GM03348 (cell line): Measurements from ENCODE around the gene FAM83G.

Experiments
- DNase-seq: peaks from one replicate; pipeline ENCODE4 v3.0.0; 2012; ENCODE audit warnings: low spot score

The FAM83G gene

DNA sequence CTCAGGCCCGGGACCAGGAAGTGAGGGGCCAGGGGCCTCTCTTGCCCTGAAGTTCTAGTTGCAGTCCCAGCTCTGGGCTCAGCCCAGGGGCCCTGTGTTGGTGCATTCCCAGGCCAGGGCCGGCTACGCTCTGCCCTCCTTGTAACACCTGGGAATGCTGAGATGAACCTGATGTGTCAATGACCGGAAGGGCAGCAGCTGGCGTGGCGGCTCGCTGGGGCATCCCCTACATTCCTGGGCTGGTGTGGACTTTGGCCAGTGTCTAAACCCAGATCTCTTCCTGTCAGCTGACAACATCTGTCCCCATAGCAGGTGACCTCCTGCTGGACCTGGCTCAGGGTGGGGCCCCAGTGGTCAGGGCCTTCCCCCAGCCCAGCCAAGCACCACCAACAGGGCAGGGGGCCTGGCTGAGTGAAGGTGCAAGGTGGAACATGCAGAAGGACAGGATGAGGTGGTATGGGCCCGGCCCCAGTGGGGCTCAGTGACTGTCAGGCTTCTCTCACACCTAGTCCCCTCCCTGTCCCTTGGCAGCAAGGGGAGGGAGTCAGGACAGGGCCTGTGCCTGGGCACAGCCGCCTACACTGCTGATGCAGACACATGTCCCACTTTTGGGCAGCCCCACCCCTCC, 15.9 kb downstream of the FAM83G start:
- no peak for DNase-seq

DNA sequence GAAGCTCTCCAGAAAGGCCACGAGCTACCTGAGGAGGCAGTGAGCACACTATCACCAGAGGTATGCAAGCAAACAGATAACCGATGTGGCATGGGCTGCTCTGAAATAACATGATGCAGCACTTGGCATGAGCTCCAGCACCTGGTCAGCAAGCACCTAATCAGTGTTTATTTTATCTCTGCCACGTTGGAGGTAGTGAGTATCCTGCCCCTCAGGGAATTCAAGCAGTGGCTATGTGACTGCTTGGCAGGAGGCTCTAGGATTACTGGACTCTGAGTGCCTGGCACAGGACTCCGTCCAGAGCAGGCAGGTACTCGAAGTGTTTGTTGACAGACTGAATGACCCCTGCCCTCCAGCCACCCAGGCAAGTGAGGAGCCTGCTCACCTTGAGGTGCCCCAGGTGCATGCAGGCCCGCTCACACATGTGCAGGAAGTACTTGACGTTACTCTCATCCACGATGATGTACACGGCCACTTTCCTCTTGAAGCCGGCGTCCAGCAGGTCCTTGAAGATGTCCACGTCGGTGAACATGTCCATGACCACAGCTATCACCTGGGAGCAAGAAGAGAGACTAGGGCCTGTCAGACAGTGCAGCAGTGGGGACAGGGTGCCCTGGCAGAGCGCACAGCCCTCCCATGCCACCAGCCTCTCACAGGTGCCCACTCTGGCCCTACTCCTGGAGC, 16.6 kb downstream of the FAM83G start:
- DNase-seq, result no peak

DNA sequence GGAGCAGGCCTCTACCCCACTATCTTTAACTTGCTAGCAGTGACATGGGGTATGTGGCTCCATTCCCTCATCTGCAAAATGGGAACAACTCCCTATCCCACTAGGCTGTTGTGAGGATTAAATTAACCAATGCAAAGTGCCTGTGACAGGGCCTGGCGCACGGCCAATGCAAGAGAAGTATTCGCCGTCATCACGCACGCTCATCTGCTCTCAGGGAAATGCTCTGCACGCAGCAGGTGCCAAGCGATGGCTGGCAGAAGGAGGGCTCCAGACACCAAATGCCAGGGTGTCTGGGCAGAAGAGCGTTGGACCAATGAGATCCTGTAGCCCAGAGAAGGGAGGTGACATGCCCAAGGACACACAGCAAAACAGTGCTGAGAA, 17.3 kb downstream of the FAM83G start:
- no peak for DNase-seq

DNA sequence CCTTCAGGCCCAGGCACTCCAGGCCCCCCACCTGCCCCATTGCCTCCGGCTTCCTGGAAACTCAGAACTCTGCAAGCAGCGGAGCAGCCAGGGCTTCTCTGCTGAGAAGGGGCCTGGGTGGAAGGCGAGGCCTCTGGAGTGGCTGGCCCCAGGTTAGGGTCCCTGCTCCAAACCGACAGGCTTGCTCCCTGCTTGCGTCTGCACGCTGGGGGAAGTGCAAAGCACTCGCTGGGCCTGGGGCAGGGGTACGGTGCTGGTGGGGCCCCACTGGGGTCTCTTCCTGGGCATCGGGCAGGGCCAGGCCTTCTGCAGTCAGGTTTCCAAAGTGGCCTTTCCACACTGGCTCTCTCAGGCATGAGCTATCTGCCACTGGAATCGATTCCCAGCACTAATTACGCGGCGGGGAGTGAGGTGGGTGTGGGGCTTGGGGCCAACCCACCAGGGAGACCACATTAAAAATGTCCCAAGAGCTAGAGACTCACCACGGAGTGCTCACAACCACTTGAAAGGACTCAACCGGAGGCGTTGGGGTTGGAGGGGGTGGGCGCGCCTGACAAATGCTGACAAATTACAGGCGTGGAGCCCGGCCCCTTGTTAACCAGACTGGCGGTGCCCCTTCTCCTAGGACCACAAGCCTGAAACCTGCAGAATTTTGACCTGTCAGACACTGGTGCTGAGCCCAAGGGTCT, 17.9 kb downstream of the FAM83G start:
- no peak for DNase-seq

DNA sequence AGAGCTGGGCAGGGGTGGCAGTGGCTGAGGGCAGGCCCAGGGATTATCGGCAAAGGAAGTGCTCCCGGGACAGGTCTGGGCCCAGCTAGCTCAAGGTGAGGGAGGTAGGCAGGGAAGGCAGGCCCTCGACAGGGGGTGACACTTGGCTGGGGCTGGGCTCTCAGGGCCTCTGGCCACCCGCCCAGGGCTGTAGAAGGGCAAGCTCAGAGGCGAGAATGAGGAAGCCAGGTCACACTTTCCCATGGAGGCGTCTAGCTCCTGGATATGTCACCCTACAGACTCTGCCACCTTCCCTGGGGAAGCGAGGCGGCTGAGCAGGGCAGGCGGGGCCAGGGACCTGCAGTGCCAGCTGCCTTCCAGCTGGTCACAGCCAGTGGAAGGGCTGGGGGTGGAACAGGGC, 19.1 kb downstream of the FAM83G start:
- no peak for DNase-seq

DNA sequence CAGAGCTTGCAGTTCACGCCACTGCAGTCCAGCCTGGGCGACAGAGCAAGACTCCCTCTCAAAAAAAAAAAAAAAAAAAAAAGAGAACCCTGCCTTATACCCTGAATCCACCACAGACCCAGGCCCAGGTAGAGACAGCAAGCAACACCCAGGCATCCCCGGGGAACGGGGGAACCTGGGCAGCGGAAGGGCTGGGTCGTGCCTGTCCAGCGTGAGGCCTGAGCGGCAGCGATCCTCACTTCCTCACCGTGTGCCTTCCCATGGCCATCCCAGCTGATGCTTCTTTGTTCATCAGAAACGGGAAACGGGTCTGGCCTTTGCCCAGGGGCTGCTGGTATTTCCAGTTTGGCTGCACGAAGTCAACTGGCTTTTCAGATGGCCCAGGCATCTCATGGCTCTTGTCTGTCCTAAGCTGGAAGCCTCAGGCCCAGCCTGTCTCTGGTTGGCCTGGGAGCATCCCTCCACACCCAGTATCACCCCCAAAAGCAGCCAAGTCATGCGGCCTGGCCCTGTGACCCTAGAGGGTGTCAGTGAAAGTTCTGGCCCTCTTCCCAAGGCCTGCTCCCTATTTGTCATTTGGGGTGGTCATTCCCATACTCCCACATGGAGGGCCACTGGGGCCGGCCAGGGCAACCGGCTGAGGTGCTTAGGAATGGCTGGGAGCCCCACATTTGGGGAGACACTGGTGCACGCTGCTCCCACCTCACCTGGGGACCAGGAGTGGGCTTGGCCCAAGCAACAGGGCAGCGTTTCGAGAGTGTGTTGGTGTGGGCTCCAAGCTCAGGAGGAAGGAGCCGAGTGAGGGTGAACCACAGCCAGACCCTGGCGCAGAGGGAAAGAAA, 20.1 kb downstream of the FAM83G start:
- no peak for DNase-seq

DNA sequence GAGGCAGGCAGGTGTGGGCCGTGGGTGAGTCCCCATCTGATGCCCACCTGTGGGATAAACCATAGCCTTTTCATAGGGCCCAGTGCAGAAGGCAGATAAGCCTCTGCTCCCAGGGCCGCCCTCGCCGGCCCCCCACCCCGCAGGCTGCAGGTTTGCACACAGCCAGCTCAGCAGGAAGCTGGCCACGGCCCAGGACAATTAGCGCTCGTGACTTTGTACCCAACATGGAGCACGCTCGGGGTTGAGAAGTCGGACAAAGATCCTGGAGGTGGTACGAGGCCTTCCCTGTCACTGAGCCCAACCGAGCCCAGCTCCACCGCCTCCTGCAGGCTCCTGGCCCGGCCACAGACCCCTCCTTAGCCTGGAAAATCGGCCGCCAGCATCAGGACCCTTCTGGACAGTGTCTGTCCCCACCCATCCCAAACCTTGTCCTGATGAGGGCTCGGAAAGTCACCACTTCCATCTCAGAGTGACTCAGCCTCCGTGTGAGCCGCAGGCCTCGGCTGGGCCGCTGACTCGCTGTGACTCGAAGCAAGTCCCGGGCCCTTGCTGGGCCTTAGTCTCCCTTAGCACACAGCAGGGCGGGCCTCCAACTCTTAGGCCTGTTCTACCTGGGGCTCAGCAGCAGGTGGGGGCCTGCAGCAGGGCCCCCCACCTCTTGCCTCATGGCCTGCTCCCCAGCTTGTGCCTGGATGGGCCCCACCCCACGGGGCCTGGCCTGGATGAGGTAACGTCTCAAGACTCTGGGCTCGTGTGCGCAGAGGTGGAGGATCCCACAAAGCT, 22.7 kb downstream of the FAM83G start:
- DNase-seq, result peak; percentile 83

DNA sequence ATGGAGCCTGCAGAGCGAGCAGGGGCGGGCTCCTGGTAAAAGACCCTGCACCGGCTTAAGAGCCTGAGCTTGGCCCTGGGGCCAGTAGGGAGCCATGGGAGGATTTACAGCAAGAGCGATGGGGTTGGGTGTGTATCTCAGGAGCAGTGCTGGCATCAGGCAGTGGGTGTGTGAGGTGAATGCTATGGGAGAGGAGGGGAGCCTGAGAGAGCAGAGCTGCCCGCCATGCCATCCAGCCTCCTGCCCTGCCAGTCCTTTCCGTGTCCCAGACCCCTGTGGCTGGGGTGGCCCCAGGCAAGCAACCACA, 23.3 kb downstream of the FAM83G start:
- no peak for DNase-seq

DNA sequence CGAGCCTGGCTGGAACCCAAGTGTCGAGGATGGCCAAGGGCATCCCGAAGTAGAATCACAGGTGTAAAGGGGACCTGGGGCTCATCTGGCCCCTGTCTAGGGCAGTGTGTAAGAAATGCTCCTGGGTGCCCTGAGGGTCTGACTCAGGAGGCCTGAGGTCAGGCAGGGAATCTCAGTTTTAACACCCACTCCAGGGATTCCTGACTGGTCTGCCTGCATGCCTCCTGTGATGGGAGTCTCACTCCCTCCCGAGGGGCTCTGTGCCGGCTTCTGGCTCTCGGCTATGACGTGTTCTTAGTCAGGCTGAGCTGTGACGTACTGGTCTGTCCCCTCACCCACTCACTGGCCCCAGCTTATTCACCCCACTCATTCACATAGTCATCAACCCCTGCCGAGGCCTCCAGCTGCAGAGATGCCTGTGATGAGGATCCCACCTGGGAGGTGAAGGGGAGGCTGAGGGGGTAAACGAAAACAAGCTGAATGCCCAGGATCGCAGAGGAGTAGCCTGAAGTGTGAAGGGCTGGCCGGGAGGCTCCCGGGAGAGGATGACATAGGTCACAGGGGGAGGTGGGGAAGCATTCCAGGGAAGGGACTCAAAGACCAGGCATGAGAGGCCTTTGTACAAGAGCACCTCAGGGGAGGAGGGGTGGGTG, 23.8 kb downstream of the FAM83G start:
- DNase-seq, result peak; percentile 42

DNA sequence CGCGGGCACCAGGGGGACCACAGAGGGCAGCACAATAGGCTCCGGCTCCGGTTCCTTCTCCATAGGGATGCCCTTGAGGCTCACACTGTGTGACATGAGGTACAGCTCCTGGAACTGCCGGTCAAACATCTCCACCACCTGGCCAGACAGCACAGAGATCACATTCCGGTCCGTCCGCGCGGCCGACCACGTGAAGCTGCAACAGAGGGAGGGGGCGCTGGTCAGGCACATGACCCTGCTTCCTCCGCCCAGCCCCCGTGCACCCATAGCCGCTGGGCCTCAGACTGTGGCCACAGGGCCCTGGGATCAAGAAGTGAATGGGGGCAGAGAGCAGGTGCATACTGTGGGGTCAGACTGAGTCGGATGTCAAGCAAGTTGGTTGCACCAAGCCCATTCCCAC, 25.9 kb downstream of the FAM83G start:
- no peak for DNase-seq

DNA sequence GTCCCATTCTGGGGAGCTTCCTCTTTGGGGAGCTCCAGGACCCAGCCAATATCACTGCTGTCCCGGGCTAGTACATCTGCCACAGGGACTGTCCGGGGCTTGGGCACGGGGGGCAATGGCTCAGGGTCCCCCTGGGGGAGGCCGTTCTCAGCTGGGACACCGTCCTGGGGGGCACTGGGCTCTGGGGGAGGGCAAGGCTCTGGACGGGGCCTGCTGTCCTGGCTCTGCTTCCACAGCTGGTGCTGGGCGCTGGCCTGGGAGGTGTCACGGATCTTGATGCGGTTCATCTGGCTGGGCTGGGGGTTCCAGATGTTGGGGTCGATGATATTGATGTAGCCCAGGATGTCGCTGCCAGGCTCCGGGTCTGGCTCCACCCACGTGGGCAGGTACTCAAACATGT, 26.5 kb downstream of the FAM83G start:
- DNase-seq, result no peak

DNA sequence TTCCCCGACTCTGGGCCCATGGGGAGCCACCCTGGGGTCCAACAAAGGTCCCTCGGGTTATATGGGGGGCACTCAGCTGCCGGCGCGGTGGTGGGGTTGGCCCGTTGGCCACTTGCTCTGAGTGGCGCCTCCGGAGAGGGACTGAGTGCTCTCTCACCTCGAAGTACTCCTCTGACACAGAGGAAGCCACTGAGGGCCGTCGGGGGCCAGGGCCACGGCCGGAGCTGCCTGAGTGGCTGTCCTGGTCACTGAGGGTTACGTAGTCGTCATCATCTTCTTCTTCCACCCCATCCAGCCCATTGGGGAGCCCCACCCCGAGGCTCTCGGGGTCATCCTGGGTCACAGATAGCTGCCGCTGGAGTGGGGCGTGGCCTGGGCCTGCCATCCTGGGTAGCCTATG, 26.9 kb downstream of the FAM83G start:
- no peak for DNase-seq

DNA sequence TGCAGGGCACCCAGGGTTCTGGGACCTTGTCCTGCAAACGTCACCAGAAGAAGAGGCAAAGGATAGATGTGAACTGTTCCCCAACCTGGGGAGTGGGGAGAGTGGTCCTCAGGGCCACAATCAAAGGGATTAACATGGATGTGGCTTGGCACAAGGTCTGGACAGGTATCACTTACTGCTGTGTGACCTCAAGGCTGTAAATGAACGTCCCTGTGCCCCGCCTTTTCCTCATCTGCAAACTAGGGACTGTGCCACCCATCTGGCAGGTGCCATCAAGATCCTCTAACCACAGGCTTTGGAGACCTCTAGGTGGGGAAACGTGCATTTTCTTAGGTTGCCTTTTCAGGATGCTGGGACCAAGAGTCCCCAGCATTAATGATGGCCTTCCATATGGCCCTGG, 27.5 kb downstream of the FAM83G start:
- no peak for DNase-seq

DNA sequence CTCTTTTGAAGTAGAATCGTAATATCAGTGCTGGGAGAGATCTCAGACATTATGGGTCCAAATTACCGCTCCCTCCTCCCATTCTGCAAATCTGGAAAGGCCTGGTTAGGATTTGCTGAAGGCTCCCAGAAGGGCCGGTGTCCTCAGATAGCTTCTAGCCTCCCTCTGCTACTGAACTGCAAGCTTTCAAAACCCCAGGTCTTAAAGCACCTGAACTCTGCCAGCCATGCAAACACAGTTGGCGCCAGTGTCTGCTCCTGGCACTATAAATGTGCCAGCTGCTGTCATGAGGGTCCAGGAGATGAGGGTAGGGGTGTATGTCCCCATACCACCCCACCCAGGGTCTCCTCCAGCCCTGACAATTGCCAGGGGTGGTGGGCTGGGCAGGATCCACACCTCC, 28.4 kb downstream of the FAM83G start:
- DNase-seq, result no peak

DNA sequence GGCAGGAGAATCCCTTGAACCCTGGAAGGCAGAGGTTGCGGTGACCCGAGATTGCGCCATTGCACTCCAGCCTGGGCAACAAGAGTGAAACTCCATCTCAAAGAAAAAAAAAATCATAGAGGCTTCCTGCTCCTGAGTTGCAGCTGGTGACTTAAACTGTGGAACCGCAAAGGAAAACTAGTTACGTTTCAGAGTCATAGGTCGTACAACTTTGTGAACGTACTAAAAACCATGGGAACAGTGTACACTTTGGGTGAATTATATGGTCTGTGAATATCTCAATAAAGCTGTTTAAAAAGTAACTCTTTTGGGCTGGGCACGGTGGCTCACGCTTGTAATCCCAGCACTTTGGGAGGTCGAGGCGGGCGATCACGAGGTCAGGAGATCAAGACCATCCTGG, 29.0 kb downstream of the FAM83G start:
- no peak for DNase-seq

DNA sequence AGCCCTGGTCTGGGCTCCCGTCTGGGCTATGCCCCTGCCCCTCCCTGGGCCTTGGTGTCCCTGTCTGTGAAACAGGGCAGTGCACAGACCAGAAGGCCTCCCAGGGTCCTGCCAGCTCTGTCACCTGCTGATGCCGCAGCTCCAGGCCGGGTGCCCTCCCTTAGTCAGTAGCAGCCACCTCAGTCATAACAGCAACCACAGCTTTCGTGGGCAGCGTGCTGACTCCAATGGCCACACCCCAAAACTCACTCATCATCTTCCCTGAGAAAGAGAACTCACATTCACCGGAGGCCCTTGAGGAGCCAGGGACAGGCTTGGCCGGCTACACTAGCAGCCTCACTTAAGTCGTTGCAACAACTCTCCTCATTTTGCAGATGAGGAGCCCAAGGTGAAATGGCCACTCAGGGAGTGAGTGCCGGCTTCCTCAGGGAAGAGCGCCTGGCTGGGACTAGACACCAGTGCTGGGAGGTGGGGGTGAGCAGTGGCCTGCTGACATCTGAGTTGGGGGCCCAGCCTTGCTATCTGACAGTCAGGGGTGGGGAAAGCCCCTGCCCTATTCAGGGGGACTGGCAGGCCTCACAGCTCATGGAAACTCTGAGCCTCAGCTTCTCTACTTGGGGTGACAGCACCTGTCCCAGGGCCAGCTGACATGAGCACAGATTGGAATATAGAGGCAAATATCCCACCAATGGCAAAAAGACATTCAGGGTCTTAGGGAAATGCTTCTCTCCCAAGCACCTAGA, 30.0 kb downstream of the FAM83G start:
- no peak for DNase-seq

DNA sequence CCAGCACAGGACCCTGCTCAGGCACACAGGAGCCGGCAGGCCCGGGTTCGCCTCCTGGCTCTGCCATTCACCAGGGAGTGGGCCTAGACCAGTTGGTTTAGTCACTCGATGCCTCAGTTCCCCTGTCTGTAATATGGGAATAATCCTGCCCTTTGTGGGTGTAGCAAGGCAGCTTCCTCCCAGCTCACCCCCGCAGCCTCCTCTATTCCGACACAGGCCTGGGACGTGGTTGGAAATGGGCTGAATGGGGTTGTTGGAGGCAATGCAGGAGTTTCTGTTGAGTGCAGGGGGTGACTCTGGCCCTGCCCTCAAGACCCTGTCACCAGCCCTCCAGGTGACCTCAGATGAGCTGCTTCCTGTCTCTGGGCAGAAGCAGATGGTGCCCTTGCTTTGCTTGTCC, 32.8 kb downstream of the FAM83G start:
- DNase-seq, result no peak

DNA sequence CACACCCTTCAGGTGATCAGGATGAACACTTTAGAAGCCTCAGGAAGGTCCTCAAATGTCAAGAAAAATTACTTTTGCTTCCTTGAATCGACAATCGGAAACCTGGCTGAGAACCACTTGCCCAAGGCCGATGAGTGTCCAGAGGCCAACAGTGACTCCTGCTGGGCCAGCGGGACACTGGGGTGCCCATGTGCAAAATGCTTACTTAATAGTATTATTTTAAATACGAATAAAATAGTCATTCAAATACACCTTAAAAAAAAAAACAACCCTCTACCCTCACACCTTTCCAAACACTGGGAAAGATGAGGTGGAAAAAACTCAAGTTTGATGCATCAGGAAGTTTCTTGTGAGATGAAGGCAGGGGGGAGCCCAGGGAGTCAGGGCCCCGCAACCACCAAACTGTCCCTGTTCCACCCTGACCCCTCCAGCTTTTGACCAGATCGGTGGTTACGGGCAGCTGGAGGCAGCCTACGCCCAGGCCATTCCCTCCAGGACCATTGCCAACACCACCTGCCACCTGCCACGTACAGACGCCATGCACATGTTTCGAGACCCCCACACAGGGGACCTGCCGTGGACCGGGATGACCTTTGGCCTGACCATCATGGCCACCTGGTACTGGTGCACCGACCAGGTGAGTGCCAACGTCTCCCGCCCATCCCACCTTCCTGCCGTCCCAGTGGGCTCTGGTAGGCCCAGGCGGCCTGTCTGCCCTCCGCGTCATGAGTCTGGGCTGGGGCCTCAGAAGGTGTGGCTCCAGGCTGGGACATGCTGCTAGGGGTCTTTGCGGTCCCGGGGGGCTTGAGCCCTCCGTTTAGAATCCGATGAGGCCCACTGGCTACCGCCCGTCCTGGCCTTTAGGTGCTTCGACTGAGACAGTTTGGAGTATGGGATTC, 33.7 kb downstream of the FAM83G start:
- DNase-seq, result no peak

DNA sequence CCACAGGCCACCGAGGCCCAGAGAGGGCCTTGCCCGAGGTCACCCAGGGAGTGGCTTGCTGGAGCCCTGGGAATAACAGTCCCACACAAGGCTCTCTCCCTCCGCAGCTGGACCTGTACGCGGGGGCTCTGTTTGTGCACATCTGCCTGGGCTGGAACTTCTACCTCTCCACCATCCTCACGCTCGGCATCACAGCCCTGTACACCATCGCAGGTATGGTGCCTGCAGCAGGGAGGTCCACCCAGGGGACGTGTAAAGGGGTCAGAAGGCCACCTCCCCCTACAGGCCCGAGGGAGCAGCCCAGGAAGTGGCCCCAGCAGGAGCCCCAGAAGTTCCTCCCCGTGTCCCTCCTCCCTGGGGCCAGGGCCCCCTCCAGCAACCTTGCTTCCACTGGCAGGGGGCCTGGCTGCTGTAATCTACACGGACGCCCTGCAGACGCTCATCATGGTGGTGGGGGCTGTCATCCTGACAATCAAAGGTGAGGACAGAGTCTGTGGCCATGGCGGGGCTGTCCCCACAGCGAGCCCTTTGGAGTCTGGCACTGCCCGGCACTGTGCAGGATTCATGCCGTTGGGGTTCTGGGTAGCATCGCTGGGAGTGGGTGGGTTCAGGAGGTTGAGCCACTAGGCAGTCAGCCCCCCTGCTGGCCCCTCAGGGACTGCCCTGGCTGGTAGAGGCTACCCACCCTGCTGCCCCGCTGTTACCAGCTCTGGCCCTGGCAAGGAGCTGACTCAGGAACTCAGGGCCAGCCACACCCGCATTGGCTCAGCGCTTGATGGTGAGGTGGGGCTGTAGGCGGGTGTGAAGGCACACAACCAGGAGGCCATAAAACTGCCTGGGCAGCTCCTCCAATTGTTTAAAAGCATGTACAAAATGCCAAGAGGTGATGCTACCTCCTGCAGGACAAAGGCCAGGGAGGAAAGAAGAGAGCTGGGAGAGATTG, 35.3 kb downstream of the FAM83G start:
- DNase-seq, result peak; percentile 51
